ENCODE data around the gene TMC6.

TMC6 gene

GRCh38 chr17:78144147-78144719 lies 15.7 kb upstream of the TMC6 start:
- no peak for TF ChIP-seq GATA3 (IDR thresholded peaks at IDR 0.05; ENCODE audit: low read depth, low read length)
- TF ChIP-seq GATA2 (IDR thresholded peaks at IDR 0.05; ENCODE audit: low read depth, low read length) = no peak

- TF ChIP-seq GATA3 (IDR thresholded peaks at IDR 0.05; ENCODE audit: low read depth, low read length) (no peak), GATA2 (IDR thresholded peaks at IDR 0.05; ENCODE audit: low read depth, low read length) (no peak)
Observed at GRCh38 chr17:78143214-78144146, 14.9 kb upstream of the TMC6 start.

GRCh38 chr17:78142119-78142861 lies 13.7 kb upstream of the TMC6 start:
- no peak for TF ChIP-seq GATA3 (IDR thresholded peaks at IDR 0.05; ENCODE audit: low read depth, low read length)
- no peak for TF ChIP-seq GATA2 (IDR thresholded peaks at IDR 0.05; ENCODE audit: low read depth, low read length)

- TF ChIP-seq GATA2 (IDR thresholded peaks at IDR 0.05; ENCODE audit: low read depth, low read length) (no peak), GATA3 (IDR thresholded peaks at IDR 0.05; ENCODE audit: low read depth, low read length) (no peak)
Observed at GRCh38 chr17:78141437-78142118, 13.0 kb upstream of the TMC6 start.

GRCh38 chr17:78140169-78141051 lies 11.9 kb upstream of the TMC6 start:
- TF ChIP-seq GATA2 (IDR thresholded peaks at IDR 0.05; ENCODE audit: low read depth, low read length) (no peak), GATA3 (IDR thresholded peaks at IDR 0.05; ENCODE audit: low read depth, low read length) (no peak)

GRCh38 chr17:78138204-78139060 lies 9.9 kb upstream of the TMC6 start:
- TF ChIP-seq GATA3 (IDR thresholded peaks at IDR 0.05; ENCODE audit: low read depth, low read length) (no peak), GATA2 (IDR thresholded peaks at IDR 0.05; ENCODE audit: low read depth, low read length) (no peak)

- TF ChIP-seq GATA3 (IDR thresholded peaks at IDR 0.05; ENCODE audit: low read depth, low read length) (no peak), GATA2 (IDR thresholded peaks at IDR 0.05; ENCODE audit: low read depth, low read length) (no peak)
Observed at GRCh38 chr17:78137392-78138203, 9.0 kb upstream of the TMC6 start.

GRCh38 chr17:78135858-78136500 lies 7.4 kb upstream of the TMC6 start:
- TF ChIP-seq GATA3 (IDR thresholded peaks at IDR 0.05; ENCODE audit: low read depth, low read length) = no peak
- no peak for TF ChIP-seq GATA2 (IDR thresholded peaks at IDR 0.05; ENCODE audit: low read depth, low read length)

- no peak for TF ChIP-seq GATA2 (IDR thresholded peaks at IDR 0.05; ENCODE audit: low read depth, low read length)
- no peak for TF ChIP-seq GATA3 (IDR thresholded peaks at IDR 0.05; ENCODE audit: low read depth, low read length)
Observed at GRCh38 chr17:78134899-78135385, 6.4 kb upstream of the TMC6 start.

GRCh38 chr17:78133971-78134898 lies 5.7 kb upstream of the TMC6 start:
- TF ChIP-seq GATA2 (IDR thresholded peaks at IDR 0.05; ENCODE audit: low read depth, low read length) = no peak
- no peak for TF ChIP-seq GATA3 (IDR thresholded peaks at IDR 0.05; ENCODE audit: low read depth, low read length)

Data from SH-SY5Y (cell line).